Endothelial cell of umbilical vein (primary cell): ENCODE measurements around the gene NEK7.

Source experiments
- EZH2 ChIP-seq: IDR thresholded peaks from 2 replicates; pipeline ENCODE4 v1.6.1; 2012; ENCODE audit warnings: borderline replicate concordance, low read depth, mild to moderate bottlenecking, moderate library complexity, low read length, inconsistent platforms; ENCODE audit not compliant: severe bottlenecking
- FOS ChIP-seq: IDR thresholded peaks from 2 replicates; pipeline ENCODE4 v1.6.1; 2011; ENCODE audit warnings: mild to moderate bottlenecking, low read length, moderate library complexity, borderline replicate concordance; ENCODE audit not compliant: insufficient read depth
- POLR2A ChIP-seq: IDR thresholded peaks from 2 replicates; pipeline ENCODE4 v1.6.1; 2012; ENCODE audit warnings: low read depth, mild to moderate bottlenecking, control low read depth, low read length
- POLR2AphosphoS5 ChIP-seq: IDR thresholded peaks from 2 replicates; pipeline ENCODE4 v1.6.1; 2012; ENCODE audit warnings: low read depth, mild to moderate bottlenecking, control low read depth, low read length, moderate library complexity; ENCODE audit not compliant: insufficient read depth
- TF ChIP-seq, protein P1 (sequence below), 2 donors: IDR thresholded peaks; 1 replicate in 1 of 2; 2 replicates in 1 of 2; pipeline ENCODE4 v1.5.1; 2011; ENCODE audit warnings: low read length in 2 of 2, mild to moderate bottlenecking in 2 of 2, moderate library complexity in 2 of 2, control low read depth in 1 of 2, inconsistent platforms in 1 of 2, low read depth in 1 of 2; ENCODE audit not compliant: insufficient read depth in 1 of 2; ENCODE audit errors: extremely low read depth in 1 of 2
- TF ChIP-seq, protein P2 (sequence below): IDR thresholded peaks from 2 replicates; pipeline ENCODE4 v1.6.1; 2011; ENCODE audit not compliant: insufficient read depth, insufficient read length

DNA sequence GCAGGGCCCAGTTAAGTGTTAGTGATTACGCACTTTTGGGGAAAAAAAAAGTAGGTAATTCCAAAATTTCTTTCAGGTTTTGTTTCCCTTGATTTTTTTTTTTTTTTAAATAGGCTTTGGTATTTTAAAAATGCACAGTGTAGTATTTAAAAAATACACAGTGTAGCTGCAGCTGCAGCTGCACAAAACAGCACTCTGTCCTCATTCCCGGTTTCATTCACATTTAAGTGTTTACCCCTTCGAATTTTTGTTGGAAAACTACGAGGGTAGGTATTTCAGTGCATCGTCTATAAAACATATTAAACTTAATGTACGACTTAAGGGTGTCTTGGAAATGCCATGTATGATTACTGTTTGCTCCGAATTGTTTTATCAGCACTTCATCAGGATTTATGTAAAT is 3.4 kb downstream of the NEK7 start:
- TF ChIP-seq, protein P1, sequence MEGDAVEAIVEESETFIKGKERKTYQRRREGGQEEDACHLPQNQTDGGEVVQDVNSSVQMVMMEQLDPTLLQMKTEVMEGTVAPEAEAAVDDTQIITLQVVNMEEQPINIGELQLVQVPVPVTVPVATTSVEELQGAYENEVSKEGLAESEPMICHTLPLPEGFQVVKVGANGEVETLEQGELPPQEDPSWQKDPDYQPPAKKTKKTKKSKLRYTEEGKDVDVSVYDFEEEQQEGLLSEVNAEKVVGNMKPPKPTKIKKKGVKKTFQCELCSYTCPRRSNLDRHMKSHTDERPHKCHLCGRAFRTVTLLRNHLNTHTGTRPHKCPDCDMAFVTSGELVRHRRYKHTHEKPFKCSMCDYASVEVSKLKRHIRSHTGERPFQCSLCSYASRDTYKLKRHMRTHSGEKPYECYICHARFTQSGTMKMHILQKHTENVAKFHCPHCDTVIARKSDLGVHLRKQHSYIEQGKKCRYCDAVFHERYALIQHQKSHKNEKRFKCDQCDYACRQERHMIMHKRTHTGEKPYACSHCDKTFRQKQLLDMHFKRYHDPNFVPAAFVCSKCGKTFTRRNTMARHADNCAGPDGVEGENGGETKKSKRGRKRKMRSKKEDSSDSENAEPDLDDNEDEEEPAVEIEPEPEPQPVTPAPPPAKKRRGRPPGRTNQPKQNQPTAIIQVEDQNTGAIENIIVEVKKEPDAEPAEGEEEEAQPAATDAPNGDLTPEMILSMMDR (IDR thresholded peaks at IDR 0.05; ENCODE audit: extremely low read depth in 1 of 2, insufficient read depth in 1 of 2, low read depth in 1 of 2, low read length in 2 of 2): no peak
- TF ChIP-seq POLR2A (no peak), EZH2 (no peak), FOS (no peak), POLR2AphosphoS5 (no peak)
- TF ChIP-seq, protein P2, sequence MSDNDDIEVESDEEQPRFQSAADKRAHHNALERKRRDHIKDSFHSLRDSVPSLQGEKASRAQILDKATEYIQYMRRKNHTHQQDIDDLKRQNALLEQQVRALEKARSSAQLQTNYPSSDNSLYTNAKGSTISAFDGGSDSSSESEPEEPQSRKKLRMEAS: no peak
